Hematopoietic multipotent progenitor cell (in vitro differentiated cells): ENCODE data around the gene ZSCAN18. TPM values are rescaled to one million over a fixed set of nuclear protein-coding genes. Genes with fewer than 3 reads are reported as not detected.

Experiments
- DNase-seq, 3 donors: peaks; one replicate each; pipeline ENCODE4 v3.0.0-alpha.2; 2011 to 2015; ENCODE audit warnings: low read depth in 2 of 3, low spot score in 2 of 3
- total RNA-seq: library from RNA; depleted of rRNA; stranded (reverse); fragments of >200 nt; gene quantifications from one replicate; pipeline ENCODE4 v1.2.3, GENCODE V29; 2012

ZSCAN18 gene
- total RNA-seq, 1 donor = 178 TPM

- no peak for DNase-seq
Measured at GRCh38 chr19:58045411-58046050, 52.5 kb downstream of the ZSCAN18 start.

- no peak for DNase-seq
Measured at GRCh38 chr19:58044886-58045285, 53.1 kb downstream of the ZSCAN18 start.

GRCh38 chr19:58044391-58044790 lies 53.6 kb downstream of the ZSCAN18 start:
- no peak for DNase-seq

GRCh38 chr19:58042495-58043340 lies 55.3 kb downstream of the ZSCAN18 start:
- DNase-seq = peak in 1 of 3 donors; percentile 18

GRCh38 chr19:58040751-58041525 lies 57.1 kb downstream of the ZSCAN18 start:
- DNase-seq = no peak

- no peak for DNase-seq
Measured at GRCh38 chr19:58038688-58039204, 59.3 kb downstream of the ZSCAN18 start.

- DNase-seq = no peak
Measured at GRCh38 chr19:58037927-58038687, 59.9 kb downstream of the ZSCAN18 start.

- DNase-seq = no peak
Measured at GRCh38 chr19:58035863-58036262, 62.2 kb downstream of the ZSCAN18 start.

GRCh38 chr19:58034477-58034793 lies 63.6 kb downstream of the ZSCAN18 start:
- DNase-seq = no peak

Other genes with a start within 250 kb of the ZSCAN18 start
- gene ZNF587, start 248.4 kb downstream of the ZSCAN18 start, total RNA-seq = 23.4 TPM
- 26.7 TPM for gene ZNF814, start 209.2 kb downstream of the ZSCAN18 start, total RNA-seq
- gene ZNF417, start 181.6 kb downstream of the ZSCAN18 start, total RNA-seq = 10.8 TPM
- 10.0 TPM for gene ZNF418, start 162.8 kb downstream of the ZSCAN18 start, total RNA-seq
- gene ZNF256, start 150.5 kb downstream of the ZSCAN18 start, total RNA-seq = 9.2 TPM
- gene C19orf18, start 123.7 kb downstream of the ZSCAN18 start, total RNA-seq = not detected
- 25.9 TPM for gene ZNF606, start 95.4 kb downstream of the ZSCAN18 start, total RNA-seq
- 0.81 TPM for gene ZSCAN1, start 64.2 kb downstream of the ZSCAN18 start, total RNA-seq
- gene ZNF135, start 38.9 kb downstream of the ZSCAN18 start, total RNA-seq = 14.8 TPM
- gene ZNF329, start 52.6 kb upstream of the ZSCAN18 start, total RNA-seq = 9.4 TPM
- 34.7 TPM for gene ZNF274, start 84.8 kb upstream of the ZSCAN18 start, total RNA-seq
- 57.1 TPM for gene ZNF544, start 130.7 kb upstream of the ZSCAN18 start, total RNA-seq
- gene ZNF8, start 180.7 kb upstream of the ZSCAN18 start, total RNA-seq = 10.5 TPM
- gene ERVK3-1, start 207.1 kb upstream of the ZSCAN18 start, total RNA-seq = 49.0 TPM
- gene ZSCAN22, start 228.8 kb upstream of the ZSCAN18 start, total RNA-seq = 3.0 TPM